ENCODE results near the gene NKAIN2. TPM values are rescaled to one million over a fixed set of nuclear protein-coding genes. Genes with fewer than 3 reads are reported as not detected.
"Not testable (repeated sequence)": the region's sequence is repeated elsewhere in the genome, so short reads cannot be mapped to it uniquely, and the experiment has no call there.

The NKAIN2 gene
- total RNA-seq, 1 donor from 2014 or later, result 0.56 TPM

GRCh38 chr6:123909989-123910388 is 106.3 kb downstream of the NKAIN2 start:
- Mint-ChIP-seq H3K9me3 (ENCODE audit: unreplicated experiment) (no peaks in the 10 kb centered on the region), H3K36me3 (ENCODE audit: unreplicated experiment) (no peaks in the 10 kb centered on the region), H3K27me3 (ENCODE audit: unreplicated experiment) (no peaks in the 10 kb centered on the region), H3K4me3 (ENCODE audit: unreplicated experiment) (no peak overlapping the region), H3K27ac (ENCODE audit: unreplicated experiment) (no peak overlapping the region), H3K4me1 (ENCODE audit: low read depth, unreplicated experiment) (no peaks in the 10 kb centered on the region)
- DNase-seq, result no peak
- no peak for TF ChIP-seq CTCF (IDR thresholded peaks at IDR 0.05; ENCODE audit: partially characterized antibody, unreplicated experiment)

DNA sequence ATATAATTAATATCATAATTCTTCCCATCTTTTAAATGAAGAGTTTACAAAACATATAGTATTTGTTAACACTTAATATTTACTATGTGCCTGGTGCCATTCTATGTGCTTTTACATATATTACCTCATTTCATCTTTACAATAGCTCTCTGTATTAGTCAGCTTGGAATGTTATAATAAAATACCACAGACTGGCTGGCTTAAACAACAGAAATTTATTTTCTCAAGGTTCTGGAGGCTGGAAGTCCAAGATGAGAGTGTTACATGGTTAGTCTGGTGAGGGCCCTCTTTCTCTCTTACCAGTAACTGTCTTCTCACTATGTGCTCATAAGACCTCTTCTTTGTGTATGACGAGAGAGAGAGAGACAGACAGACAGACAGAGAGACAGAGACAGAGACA is 110.2 kb downstream of the NKAIN2 start:
- H3K27me3 Mint-ChIP-seq (ENCODE audit: unreplicated experiment), result no peaks in the 10 kb centered on the region
- H3K36me3 Mint-ChIP-seq (ENCODE audit: unreplicated experiment), result no peaks in the 10 kb centered on the region
- no peaks in the 10 kb centered on the region for H3K9me3 Mint-ChIP-seq (ENCODE audit: unreplicated experiment)
- H3K4me1 Mint-ChIP-seq (ENCODE audit: low read depth, unreplicated experiment), result no peaks in the 10 kb centered on the region
- H3K27ac Mint-ChIP-seq (ENCODE audit: unreplicated experiment), result no peak overlapping the region
- H3K4me3 Mint-ChIP-seq (ENCODE audit: unreplicated experiment), result no peak overlapping the region
- no peak for TF ChIP-seq CTCF (IDR thresholded peaks at IDR 0.05; ENCODE audit: partially characterized antibody, unreplicated experiment)
- no peak for DNase-seq

- H3K4me3 Mint-ChIP-seq (ENCODE audit: unreplicated experiment); DNase-seq; H3K4me1 Mint-ChIP-seq (ENCODE audit: low read depth, unreplicated experiment); H3K27me3 Mint-ChIP-seq (ENCODE audit: unreplicated experiment); H3K36me3 Mint-ChIP-seq (ENCODE audit: unreplicated experiment); H3K27ac Mint-ChIP-seq (ENCODE audit: unreplicated experiment); H3K9me3 Mint-ChIP-seq (ENCODE audit: unreplicated experiment): not testable (repeated sequence)
Measured at GRCh38 chr6:123923379-123923778, 119.7 kb downstream of the NKAIN2 start.

DNA sequence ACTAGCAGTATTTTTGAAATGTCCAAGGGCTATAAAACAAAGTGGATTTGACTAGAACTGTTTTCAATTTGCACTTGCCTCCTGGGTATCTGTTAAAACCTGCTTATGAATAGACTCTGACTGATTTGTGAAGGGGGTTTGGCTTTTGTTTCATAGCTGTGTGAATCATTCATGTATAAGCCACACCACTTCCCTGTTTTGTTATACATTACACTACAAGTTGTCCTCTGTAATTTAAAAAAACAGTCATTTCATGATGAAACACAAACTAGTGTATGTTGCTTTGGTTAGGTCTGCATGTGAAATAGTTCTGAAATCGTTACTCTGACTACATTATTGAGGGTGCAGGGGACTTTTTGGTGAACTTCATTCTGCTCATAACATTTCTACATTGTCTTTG is 121.7 kb downstream of the NKAIN2 start:
- no peak for DNase-seq
- Mint-ChIP-seq H3K27me3 (ENCODE audit: unreplicated experiment) (no peaks in the 10 kb centered on the region), H3K4me1 (ENCODE audit: low read depth, unreplicated experiment) (no peaks in the 10 kb centered on the region), H3K9me3 (ENCODE audit: unreplicated experiment) (no peaks in the 10 kb centered on the region), H3K36me3 (ENCODE audit: unreplicated experiment) (no peaks in the 10 kb centered on the region), H3K4me3 (ENCODE audit: unreplicated experiment) (no peak overlapping the region), H3K27ac (ENCODE audit: unreplicated experiment) (no peak overlapping the region)
- no peak for TF ChIP-seq CTCF (IDR thresholded peaks at IDR 0.05; ENCODE audit: partially characterized antibody, unreplicated experiment)

DNA sequence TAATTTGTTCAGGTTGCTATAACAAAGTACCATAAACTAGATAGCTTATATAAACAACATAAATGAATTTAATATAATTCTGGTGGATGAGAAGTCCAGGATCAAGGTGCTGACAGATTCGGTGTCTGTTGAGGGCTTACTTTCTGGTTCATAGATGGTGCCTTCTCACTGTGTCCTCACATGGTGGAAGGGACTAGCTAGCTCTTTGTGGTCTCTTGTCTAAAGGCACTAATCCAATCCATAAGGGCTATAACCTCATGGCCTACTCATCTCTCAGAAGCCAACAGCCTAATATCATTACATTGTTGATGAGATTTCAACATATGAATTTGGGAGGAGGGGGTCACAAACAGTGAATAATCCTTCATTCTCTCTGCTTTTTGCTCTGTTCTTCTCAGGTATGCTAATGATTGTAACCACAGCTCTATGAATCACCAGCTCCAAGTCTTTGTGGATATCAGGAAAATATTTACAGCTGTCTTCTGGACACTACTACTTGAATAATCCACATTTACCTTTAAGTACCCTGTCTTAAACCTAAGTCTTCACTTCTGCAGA is 122.3 kb downstream of the NKAIN2 start:
- no peaks in the 10 kb centered on the region for H3K4me1 Mint-ChIP-seq (ENCODE audit: low read depth, unreplicated experiment)
- TF ChIP-seq CTCF (IDR thresholded peaks at IDR 0.05; ENCODE audit: partially characterized antibody, unreplicated experiment), result no peak
- H3K36me3 Mint-ChIP-seq (ENCODE audit: unreplicated experiment), result no peaks in the 10 kb centered on the region
- no peak for DNase-seq
- no peak overlapping the region for H3K27ac Mint-ChIP-seq (ENCODE audit: unreplicated experiment)
- no peaks in the 10 kb centered on the region for H3K9me3 Mint-ChIP-seq (ENCODE audit: unreplicated experiment)
- H3K27me3 Mint-ChIP-seq (ENCODE audit: unreplicated experiment), result no peaks in the 10 kb centered on the region
- no peak overlapping the region for H3K4me3 Mint-ChIP-seq (ENCODE audit: unreplicated experiment)

All from glutamatergic neuron (in vitro differentiated cells).